ENCODE measurements around the gene NOL11. TPM values are rescaled to one million over a fixed set of nuclear protein-coding genes. Genes with fewer than 3 reads are reported as not detected.
"Not testable (repeated sequence)": the region's sequence is repeated elsewhere in the genome, so short reads cannot be mapped to it uniquely, and the experiment has no call there.

Gene NOL11
- total and polyA plus RNA-seq, 11 donors: 18.1 to 34.0 (median 22.6) TPM

GRCh38 chr17:67725373-67725791 is 7.6 kb downstream of the NOL11 start:
- Histone ChIP-seq H3K4me3 (no peak overlapping the region), H3K9me3 (no peaks in the 10 kb centered on the region), H3K36me3 (peaks cover 15 to 100% (median 97%) of the 10 kb centered on the region in 9 donors), H3K4me1 (no peaks in the 10 kb centered on the region), H3K27me3 (no peaks in the 10 kb centered on the region), H3K27ac (no peak overlapping the region)
- intact Hi-C loops (cut with DNase I): no loop called here
- TF ChIP-seq POLR2A (IDR thresholded peaks at IDR 0.05): no peak
- no peak for TF ChIP-seq CTCF (IDR thresholded peaks at IDR 0.05)
- no peak for ATAC-seq
- no peak for DNase-seq
- 90 to 95% (median 94%) methylated on average over 4 of the region's 4 CpGs for WGBS, 4 donors

GRCh38 chr17:67725807-67726206 is 8.1 kb downstream of the NOL11 start:
- peaks cover 15 to 100% (median 97%) of the 10 kb centered on the region in 9 donors for H3K36me3 ChIP-seq

GRCh38 chr17:67727152-67728039 is 9.7 kb downstream of the NOL11 start:
- H3K27me3 ChIP-seq; ATAC-seq; intact Hi-C loops (cut with DNase I); H3K9me3 ChIP-seq; H3K4me1 ChIP-seq; DNase-seq; H3K4me3 ChIP-seq; H3K27ac ChIP-seq: not testable (repeated sequence)
- WGBS, 4 donors: 94 to 98% (median 96%) methylated on average over 15 of the region's 15 CpGs
- peaks cover 12 to 96% (median 93%) of the 10 kb centered on the region in 9 donors for H3K36me3 ChIP-seq

More at GRCh38 chr17:67725807-67726206, 8.1 kb downstream of the NOL11 start:
- no peaks in the 10 kb centered on the region for H3K4me1 ChIP-seq
- H3K9me3 ChIP-seq: no peaks in the 10 kb centered on the region
- ATAC-seq: no peak
- no peak for DNase-seq
- 90 to 95% (median 94%) methylated on average over 4 of the region's 4 CpGs for WGBS, 4 donors
- H3K4me3 ChIP-seq: no peak overlapping the region
- H3K27ac ChIP-seq: no peak overlapping the region
- no peaks in the 10 kb centered on the region for H3K27me3 ChIP-seq
- intact Hi-C loops (cut with DNase I): no loop called here
- no peak for TF ChIP-seq CTCF (IDR thresholded peaks at IDR 0.05)
- TF ChIP-seq POLR2A (IDR thresholded peaks at IDR 0.05): no peak

- 89 to 99% (median 95%) methylated on average over 6 of the region's 6 CpGs for WGBS, 4 donors
- Histone ChIP-seq H3K4me1 (no peaks in the 10 kb centered on the region), H3K27me3 (no peaks in the 10 kb centered on the region), H3K27ac (no peak overlapping the region), H3K4me3 (no peak overlapping the region), H3K36me3 (peaks cover 12 to 97% (median 96%) of the 10 kb centered on the region in 9 donors), H3K9me3 (peaks cover 0 to 5% (median 0%) of the 10 kb centered on the region in 12 donors)
- DNase-seq: no peak
- intact Hi-C loops (cut with DNase I): no loop called here
- TF ChIP-seq POLR2A (IDR thresholded peaks at IDR 0.05) (no peak), CTCF (IDR thresholded peaks at IDR 0.05) (no peak)
- ATAC-seq: no peak
Observed at GRCh38 chr17:67729903-67730302, 12.2 kb downstream of the NOL11 start.

Measured in heart left ventricle (tissue), 16 donors.